GM12891 (cell line): ENCODE data around the gene NDUFB7.

Experiments
- DNase-seq: peaks from one replicate; pipeline ENCODE4 v3.0.0; 2011; ENCODE audit warnings: low spot score; ENCODE audit not compliant: insufficient read length
- FAIRE-seq: peaks from 2 replicates; lab custom pipeline; 2011; peaks lifted over from hg19 to GRCh38; lab: Jason Lieb, UNC
- PAX5 ChIP-seq: IDR thresholded peaks from 2 replicates; pipeline ENCODE4 v1.6.1; 2011; ENCODE audit warnings: low read length, moderate library complexity, mild to moderate bottlenecking; ENCODE audit not compliant: insufficient read depth, severe bottlenecking
- POLR2A ChIP-seq: IDR thresholded peaks from 2 replicates; pipeline ENCODE4 v1.6.1; 2011; ENCODE audit warnings: low read depth, low read length, control low read depth
- POLR2AphosphoS5 ChIP-seq: IDR thresholded peaks from 2 replicates; pipeline ENCODE4 v1.6.1; 2011; ENCODE audit warnings: low read depth, low read length, control low read depth
- POU2F2 ChIP-seq: IDR thresholded peaks from 2 replicates; pipeline ENCODE4 v1.6.1; 2011; ENCODE audit warnings: low read depth, mild to moderate bottlenecking, control low read depth, low read length, moderate library complexity
- SPI1 ChIP-seq: IDR thresholded peaks from 2 replicates; pipeline ENCODE4 v1.6.1; 2011; ENCODE audit warnings: low read depth, low read length, control low read depth
- TAF1 ChIP-seq: IDR thresholded peaks from 2 replicates; pipeline ENCODE4 v1.6.1; 2011; ENCODE audit warnings: low read depth, low read length, control low read depth

NDUFB7 gene

GRCh38 chr19:14520543-14520942, 51.3 kb downstream of the NDUFB7 start:
- FAIRE-seq (no peak), DNase-seq (no peak)
- TF ChIP-seq SPI1 = no peak
- no peak for TF ChIP-seq POLR2AphosphoS5
- TF ChIP-seq TAF1 = no peak
- no peak for TF ChIP-seq POLR2A
- TF ChIP-seq POU2F2 = no peak
- TF ChIP-seq PAX5 = no peak

GRCh38 chr19:14519860-14520407, 51.9 kb downstream of the NDUFB7 start:
- FAIRE-seq (no peak), DNase-seq (no peak)
- TF ChIP-seq POLR2AphosphoS5 = no peak
- no peak for TF ChIP-seq POU2F2
- no peak for TF ChIP-seq SPI1
- no peak for TF ChIP-seq PAX5
- no peak for TF ChIP-seq TAF1
- TF ChIP-seq POLR2A = no peak

GRCh38 chr19:14519245-14519859, 52.5 kb downstream of the NDUFB7 start:
- FAIRE-seq = no peak
- TF ChIP-seq TAF1 = no peak
- TF ChIP-seq POLR2AphosphoS5 = no peak
- no peak for TF ChIP-seq PAX5
- no peak for TF ChIP-seq POLR2A
- no peak for TF ChIP-seq SPI1
- TF ChIP-seq POU2F2 = no peak
- no peak for DNase-seq

- FAIRE-seq (no peak), DNase-seq (peak; percentile 92)
- TF ChIP-seq TAF1 (peak; percentile 47; the same call in 1 of the 2 replicates), POLR2A (peak; percentile 94), POLR2AphosphoS5 (peak; percentile 86), POU2F2 (peak; percentile 76), PAX5 (no peak), SPI1 (no peak)
These were observed 53.9 kb downstream of the NDUFB7 start, which contains the start of gene DNAJB1 for GRCh38 chr19:14517840-14518505. Gene DNAJB1 (minus strand): TSS chr19:14518397. CDS start chr19:14518349, 48 bp downstream.

- DNase-seq (no peak), FAIRE-seq (no peak)
- no peak for TF ChIP-seq SPI1
- no peak for TF ChIP-seq POLR2AphosphoS5
- TF ChIP-seq PAX5 = no peak
- no peak for TF ChIP-seq POU2F2
- TF ChIP-seq POLR2A = no peak
- TF ChIP-seq TAF1 = no peak
These were observed 54.4 kb downstream of the NDUFB7 start for GRCh38 chr19:14517446-14517839.

- TF ChIP-seq SPI1 = no peak
- no peak for TF ChIP-seq PAX5
- TF ChIP-seq POLR2AphosphoS5 = no peak
- TF ChIP-seq POLR2A = no peak
- no peak for TF ChIP-seq POU2F2
- no peak for TF ChIP-seq TAF1
- DNase-seq = no peak
These were observed 55.0 kb downstream of the NDUFB7 start for GRCh38 chr19:14516746-14517438.

More at GRCh38 chr19:14516746-14517438, 55.0 kb downstream of the NDUFB7 start:
- FAIRE-seq = no peak
